BE2C (cell line): ENCODE measurements around the gene ELFN1.

ENCODE experiments used
- DNase-seq: peaks from one replicate; pipeline ENCODE4 v3.0.0-alpha.2; 2020
- H3K27me3 ChIP-seq: fragments of 250-450 bp; sonication (Bioruptor Pico); 2 replicates; pipeline ENCODE4 v1.5.1; 2020; ENCODE audit warnings: mild to moderate bottlenecking
- H3K36me3 ChIP-seq: fragments of 250-450 bp; sonication (Bioruptor Pico); 2 replicates; pipeline ENCODE4 v1.5.1; 2020; ENCODE audit warnings: mild to moderate bottlenecking
- H3K4me1 ChIP-seq: fragments of 250-450 bp; sonication (Bioruptor Pico); 2 replicates; pipeline ENCODE4 v1.5.1; 2020
- H3K4me3 ChIP-seq: 2 replicates; pipeline ENCODE4 v1.5.1; 2011; ENCODE audit warnings: low read depth, low read length
- H3K9me3 ChIP-seq: fragments of 250-450 bp; sonication (Bioruptor Pico); 2 replicates; pipeline ENCODE4 v1.5.1; 2020
- CTCF ChIP-seq: IDR thresholded peaks from 2 replicates; pipeline ENCODE4 v1.5.1; 2012; ENCODE audit warnings: mild to moderate bottlenecking, low read depth, low read length

Gene ELFN1

GRCh38 chr7:1640376-1641172 is 29.5 kb upstream of the ELFN1 start:
- no peaks in the 10 kb centered on the region for H3K36me3 ChIP-seq
- no peak overlapping the region for H3K4me3 ChIP-seq
- TF ChIP-seq CTCF, result peak; percentile 42
- no peaks in the 10 kb centered on the region for H3K9me3 ChIP-seq
- no peaks in the 10 kb centered on the region; the same call in none of the 2 replicates for H3K27me3 ChIP-seq
- DNase-seq, result no peak
- H3K4me1 ChIP-seq, result no peaks in the 10 kb centered on the region; the same call in 1 of the 2 replicates

GRCh38 chr7:1641173-1641572 is 28.9 kb upstream of the ELFN1 start:
- DNase-seq, result no peak
- Histone ChIP-seq H3K27me3 (no peaks in the 10 kb centered on the region; the same call in none of the 2 replicates), H3K9me3 (no peaks in the 10 kb centered on the region), H3K4me3 (no peak overlapping the region), H3K36me3 (no peaks in the 10 kb centered on the region), H3K4me1 (no peaks in the 10 kb centered on the region; the same call in 1 of the 2 replicates)
- TF ChIP-seq CTCF, result no peak

GRCh38 chr7:1641661-1642260 is 28.3 kb upstream of the ELFN1 start:
- no peaks in the 10 kb centered on the region for H3K36me3 ChIP-seq
- peaks cover 2% of the 10 kb centered on the region for H3K27me3 ChIP-seq
- no peak overlapping the region for H3K4me3 ChIP-seq
- H3K9me3 ChIP-seq, result no peaks in the 10 kb centered on the region
- TF ChIP-seq CTCF, result no peak
- DNase-seq, result no peak
- peaks cover 1% of the 10 kb centered on the region for H3K4me1 ChIP-seq

- H3K9me3 ChIP-seq, result no peaks in the 10 kb centered on the region
- peaks cover 7% of the 10 kb centered on the region for H3K4me1 ChIP-seq
- no peak for TF ChIP-seq CTCF
- no peak for DNase-seq
- H3K4me3 ChIP-seq, result no peak overlapping the region
- H3K27me3 ChIP-seq, result peaks cover 7% of the 10 kb centered on the region
- no peaks in the 10 kb centered on the region for H3K36me3 ChIP-seq
These were observed 27.8 kb upstream of the ELFN1 start for GRCh38 chr7:1642291-1642731.

GRCh38 chr7:1643270-1644092 is 26.6 kb upstream of the ELFN1 start:
- no peak for TF ChIP-seq CTCF

More at GRCh38 chr7:1643270-1644092, 26.6 kb upstream of the ELFN1 start:
- no peak for DNase-seq
- no peaks in the 10 kb centered on the region for H3K9me3 ChIP-seq
- peaks cover 19% of the 10 kb centered on the region for H3K27me3 ChIP-seq
- H3K4me3 ChIP-seq, result no peak overlapping the region
- H3K4me1 ChIP-seq, result peaks cover 18% of the 10 kb centered on the region
- H3K36me3 ChIP-seq, result no peaks in the 10 kb centered on the region
